Neural progenitor cell (in vitro differentiated cells): Measurements from ENCODE around the gene EGFR. TPM values are rescaled to one million over a fixed set of nuclear protein-coding genes. Genes with fewer than 3 reads are reported as not detected.

ENCODE experiments used
- DNase-seq: peaks from one replicate; pipeline ENCODE4 v3.0.0-alpha.2; 2016; ENCODE audit warnings: low spot score
- H2AFZ ChIP-seq: fragments of 200-600 bp; sonication (generic); replicated peaks from 2 replicates; pipeline ENCODE4 v1.6.1; 2016; ENCODE audit warnings: antibody characterized with exemption
- H3F3A ChIP-seq: fragments of 200-600 bp; sonication (generic); 2 replicates; pipeline ENCODE4 v1.6.1; 2016; ENCODE audit warnings: antibody characterized with exemption, low read depth
- H3K27ac ChIP-seq: fragments of 200-600 bp; sonication (generic); 2 replicates; pipeline ENCODE4 v1.5.1; 2016; ENCODE audit warnings: mild to moderate bottlenecking
- H3K27me3 ChIP-seq: fragments of 200-600 bp; sonication (generic); 2 replicates; pipeline ENCODE4 v1.6.1; 2016; ENCODE audit warnings: mild to moderate bottlenecking, moderate library complexity
- H3K36me3 ChIP-seq: fragments of 200-600 bp; sonication (generic); 2 replicates; pipeline ENCODE4 v1.5.1; 2016
- H3K4me1 ChIP-seq: fragments of 200-600 bp; sonication (generic); 2 replicates; pipeline ENCODE4 v1.6.1; 2016; ENCODE audit warnings: mixed run types
- H3K4me2 ChIP-seq: fragments of 200-600 bp; sonication (generic); 2 replicates; pipeline ENCODE4 v1.6.1; 2016
- H3K4me3 ChIP-seq: fragments of 200-600 bp; sonication (generic); 2 replicates; pipeline ENCODE4 v1.5.1; 2016
- H3K79me2 ChIP-seq: fragments of 200-600 bp; sonication (generic); 2 replicates; pipeline ENCODE4 v1.6.1; 2016; ENCODE audit warnings: low read depth
- H3K9ac ChIP-seq: fragments of 200-600 bp; sonication (generic); 2 replicates; pipeline ENCODE4 v1.6.1; 2016
- H3K9me3 ChIP-seq: fragments of 200-600 bp; sonication (generic); 2 replicates; pipeline ENCODE4 v1.5.1; 2016; ENCODE audit warnings: low read depth
- H4K20me1 ChIP-seq: fragments of 200-600 bp; sonication (generic); 2 replicates; pipeline ENCODE4 v1.6.1; 2016; ENCODE audit warnings: low read depth
- H3K27ac Mint-ChIP-seq: 3 replicates; pipeline ENCODE4 v1.8.0; 2021; ENCODE audit warnings: mixed read lengths
- H3K27me3 Mint-ChIP-seq: 2 replicates; pipeline ENCODE4 v1.8.0; 2022; ENCODE audit warnings: low read depth, mild to moderate bottlenecking, inconsistent platforms, moderate library complexity, mixed read lengths; ENCODE audit not compliant: insufficient read depth
- H3K36me3 Mint-ChIP-seq: 3 replicates; pipeline ENCODE4 v1.8.0; 2021; ENCODE audit warnings: mixed read lengths
- H3K4me1 Mint-ChIP-seq: 3 replicates; pipeline ENCODE4 v1.8.0; 2021; ENCODE audit warnings: mixed read lengths
- H3K4me3 Mint-ChIP-seq: 3 replicates; pipeline ENCODE4 v1.8.0; 2021; ENCODE audit warnings: mild to moderate bottlenecking, moderate library complexity, mixed read lengths
- H3K9me3 Mint-ChIP-seq: 3 replicates; pipeline ENCODE4 v1.8.0; 2020; ENCODE audit warnings: mixed read lengths
- EZH2 ChIP-seq: fragments of 200-600 bp; sonication (generic); IDR thresholded peaks from 2 replicates; pipeline ENCODE4 v1.6.1; 2017; ENCODE audit warnings: antibody characterized with exemption, mild to moderate bottlenecking, moderate library complexity
- EZH2phosphoT487 ChIP-seq: fragments of 200-600 bp; sonication (generic); IDR thresholded peaks from 2 replicates; pipeline ENCODE4 v1.6.1; 2017; ENCODE audit warnings: antibody characterized with exemption
- total RNA-seq: library from RNA; depleted of rRNA; stranded (reverse); fragments of >200 nt; gene quantifications from 2 replicates; pipeline ENCODE4 v1.2.3, GENCODE V29; 2015; ENCODE audit warnings: low replicate concordance
- TF ChIP-seq, protein P1 (sequence below): fragments of 200-600 bp; sonication (generic); IDR thresholded peaks from 2 replicates; pipeline ENCODE4 v1.5.1; 2017; ENCODE audit warnings: antibody characterized with exemption, mild to moderate bottlenecking

Gene EGFR
- total RNA-seq, 1 donor from 2014 or later, result 4.6 TPM

DNA sequence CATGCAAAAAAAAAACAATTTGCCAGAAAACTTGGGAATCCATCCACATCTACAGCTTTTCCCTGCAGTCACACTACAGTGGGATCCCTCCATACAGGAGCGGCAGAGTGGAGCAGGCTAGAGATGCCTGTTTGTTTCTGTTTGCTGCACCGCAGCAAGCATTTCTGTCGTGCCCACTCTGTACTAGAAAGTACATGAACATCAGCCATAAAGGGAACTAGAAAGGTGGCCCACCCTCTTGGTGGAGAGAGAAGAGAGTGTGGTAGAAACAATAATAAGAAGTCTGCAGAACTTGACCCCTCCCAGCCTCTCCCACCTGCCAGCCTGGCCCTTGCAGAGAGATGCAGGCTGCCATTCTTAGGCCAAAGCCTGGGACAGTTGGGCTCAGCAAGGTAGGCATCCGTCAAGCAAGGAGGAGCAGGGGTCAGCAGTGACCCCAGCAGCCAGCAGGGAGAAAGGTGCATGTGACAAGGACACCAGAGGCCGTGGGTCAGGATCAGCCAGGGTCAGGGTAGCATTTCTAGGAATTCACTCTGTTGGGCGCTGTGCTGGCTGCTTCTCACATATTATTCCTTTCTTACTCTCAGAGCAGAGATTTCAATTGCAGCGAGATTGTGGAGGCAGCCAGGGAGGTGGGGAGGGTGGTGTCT, 171.8 kb downstream of the EGFR start:
- H3F3A ChIP-seq, result no peaks in the 10 kb centered on the region
- Mint-ChIP-seq H3K27ac (no peak overlapping the region), H3K4me1 (peaks cover 53% of the 10 kb centered on the region), H3K4me3 (no peak overlapping the region), H3K36me3 (peaks cover 5% of the 10 kb centered on the region), H3K27me3 (peaks cover 3% of the 10 kb centered on the region), H3K9me3 (peaks cover 3% of the 10 kb centered on the region)
- no peak overlapping the region for H3K27ac ChIP-seq
- H3K9ac ChIP-seq, result no peak overlapping the region
- H3K4me1 ChIP-seq, result peaks cover 10% of the 10 kb centered on the region
- TF ChIP-seq EZH2 (no peak), EZH2phosphoT487 (no peak)
- TF ChIP-seq, protein P1, sequence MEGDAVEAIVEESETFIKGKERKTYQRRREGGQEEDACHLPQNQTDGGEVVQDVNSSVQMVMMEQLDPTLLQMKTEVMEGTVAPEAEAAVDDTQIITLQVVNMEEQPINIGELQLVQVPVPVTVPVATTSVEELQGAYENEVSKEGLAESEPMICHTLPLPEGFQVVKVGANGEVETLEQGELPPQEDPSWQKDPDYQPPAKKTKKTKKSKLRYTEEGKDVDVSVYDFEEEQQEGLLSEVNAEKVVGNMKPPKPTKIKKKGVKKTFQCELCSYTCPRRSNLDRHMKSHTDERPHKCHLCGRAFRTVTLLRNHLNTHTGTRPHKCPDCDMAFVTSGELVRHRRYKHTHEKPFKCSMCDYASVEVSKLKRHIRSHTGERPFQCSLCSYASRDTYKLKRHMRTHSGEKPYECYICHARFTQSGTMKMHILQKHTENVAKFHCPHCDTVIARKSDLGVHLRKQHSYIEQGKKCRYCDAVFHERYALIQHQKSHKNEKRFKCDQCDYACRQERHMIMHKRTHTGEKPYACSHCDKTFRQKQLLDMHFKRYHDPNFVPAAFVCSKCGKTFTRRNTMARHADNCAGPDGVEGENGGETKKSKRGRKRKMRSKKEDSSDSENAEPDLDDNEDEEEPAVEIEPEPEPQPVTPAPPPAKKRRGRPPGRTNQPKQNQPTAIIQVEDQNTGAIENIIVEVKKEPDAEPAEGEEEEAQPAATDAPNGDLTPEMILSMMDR, result no peak
- H3K79me2 ChIP-seq, result no peaks in the 10 kb centered on the region
- no peak overlapping the region for H2AFZ ChIP-seq
- no peak for DNase-seq
- no peak overlapping the region for H3K4me2 ChIP-seq
- no peaks in the 10 kb centered on the region for H3K9me3 ChIP-seq
- H3K27me3 ChIP-seq, result no peaks in the 10 kb centered on the region
- no peak overlapping the region for H3K4me3 ChIP-seq
- no peaks in the 10 kb centered on the region for H3K36me3 ChIP-seq
- H4K20me1 ChIP-seq, result no peaks in the 10 kb centered on the region

DNA sequence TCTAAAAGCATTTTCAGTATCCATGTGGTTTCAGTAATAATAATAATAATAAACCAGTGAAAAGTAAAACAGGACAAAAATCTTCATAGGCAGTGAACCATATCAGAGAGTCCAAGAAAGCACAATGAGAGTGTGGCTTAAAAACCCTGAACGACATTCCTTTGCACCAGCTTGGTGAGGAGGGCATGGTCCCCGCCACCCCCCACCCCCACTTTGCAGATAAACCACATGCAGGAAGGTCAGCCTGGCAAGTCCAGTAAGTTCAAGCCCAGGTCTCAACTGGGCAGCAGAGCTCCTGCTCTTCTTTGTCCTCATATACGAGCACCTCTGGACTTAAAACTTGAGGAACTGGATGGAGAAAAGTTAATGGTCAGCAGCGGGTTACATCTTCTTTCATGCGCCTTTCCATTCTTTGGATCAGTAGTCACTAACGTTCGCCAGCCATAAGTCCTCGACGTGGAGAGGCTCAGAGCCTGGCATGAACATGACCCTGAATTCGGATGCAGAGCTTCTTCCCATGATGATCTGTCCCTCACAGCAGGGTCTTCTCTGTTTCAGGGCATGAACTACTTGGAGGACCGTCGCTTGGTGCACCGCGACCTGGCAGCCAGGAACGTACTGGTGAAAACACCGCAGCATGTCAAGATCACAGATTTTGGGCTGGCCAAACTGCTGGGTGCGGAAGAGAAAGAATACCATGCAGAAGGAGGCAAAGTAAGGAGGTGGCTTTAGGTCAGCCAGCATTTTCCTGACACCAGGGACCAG, 172.5 kb downstream of the EGFR start:
- Mint-ChIP-seq H3K27ac (no peak overlapping the region), H3K4me3 (no peak overlapping the region), H3K36me3 (peaks cover 5% of the 10 kb centered on the region), H3K9me3 (peaks cover 3% of the 10 kb centered on the region), H3K27me3 (peaks cover 3% of the 10 kb centered on the region), H3K4me1 (peaks cover 53% of the 10 kb centered on the region)
- no peaks in the 10 kb centered on the region for H3F3A ChIP-seq
- DNase-seq, result no peak
- H3K79me2 ChIP-seq, result no peaks in the 10 kb centered on the region
- H3K9me3 ChIP-seq, result no peaks in the 10 kb centered on the region
- TF ChIP-seq, protein P1, result no peak
- H3K9ac ChIP-seq, result no peak overlapping the region
- no peak overlapping the region for H3K4me3 ChIP-seq
- H3K36me3 ChIP-seq, result no peaks in the 10 kb centered on the region
- H3K27ac ChIP-seq, result no peak overlapping the region
- peaks cover 10% of the 10 kb centered on the region for H3K4me1 ChIP-seq
- H3K27me3 ChIP-seq, result no peaks in the 10 kb centered on the region
- no peaks in the 10 kb centered on the region for H4K20me1 ChIP-seq
- no peak overlapping the region for H2AFZ ChIP-seq
- H3K4me2 ChIP-seq, result no peak overlapping the region

DNA sequence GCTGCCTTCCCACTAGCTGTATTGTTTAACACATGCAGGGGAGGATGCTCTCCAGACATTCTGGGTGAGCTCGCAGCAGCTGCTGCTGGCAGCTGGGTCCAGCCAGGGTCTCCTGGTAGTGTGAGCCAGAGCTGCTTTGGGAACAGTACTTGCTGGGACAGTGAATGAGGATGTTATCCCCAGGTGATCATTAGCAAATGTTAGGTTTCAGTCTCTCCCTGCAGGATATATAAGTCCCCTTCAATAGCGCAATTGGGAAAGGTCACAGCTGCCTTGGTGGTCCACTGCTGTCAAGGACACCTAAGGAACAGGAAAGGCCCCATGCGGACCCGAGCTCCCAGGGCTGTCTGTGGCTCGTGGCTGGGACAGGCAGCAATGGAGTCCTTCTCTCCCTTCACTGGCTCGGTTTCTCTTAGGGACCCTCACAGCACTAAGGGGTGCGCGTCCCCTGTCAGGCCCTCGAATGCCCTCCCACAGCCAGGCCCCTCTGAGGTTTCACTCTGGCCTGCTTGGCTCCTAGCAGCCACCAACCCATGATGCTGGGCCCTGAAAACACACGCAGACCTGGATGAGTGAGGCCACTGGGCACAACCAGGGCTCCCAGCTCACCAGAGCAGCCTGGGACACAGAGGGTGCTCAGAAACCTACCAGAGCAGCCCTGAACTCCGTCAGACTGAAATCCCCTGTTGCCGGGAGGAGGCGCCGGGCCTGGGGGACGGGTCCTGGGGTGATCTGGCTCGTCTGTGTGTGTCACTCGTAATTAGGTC, 173.3 kb downstream of the EGFR start:
- Histone ChIP-seq H2AFZ (no peak overlapping the region), H3K36me3 (no peaks in the 10 kb centered on the region), H3K9ac (no peak overlapping the region), H3K79me2 (no peaks in the 10 kb centered on the region), H3K4me2 (no peak overlapping the region), H3K27ac (no peak overlapping the region), H3K9me3 (no peaks in the 10 kb centered on the region), H3K4me3 (no peak overlapping the region), H3F3A (no peaks in the 10 kb centered on the region), H4K20me1 (no peaks in the 10 kb centered on the region), H3K27me3 (no peaks in the 10 kb centered on the region), H3K4me1 (peaks cover 10% of the 10 kb centered on the region)
- no peak for DNase-seq
- H3K27me3 Mint-ChIP-seq, result peaks cover 3% of the 10 kb centered on the region
- no peak overlapping the region for H3K4me3 Mint-ChIP-seq
- H3K36me3 Mint-ChIP-seq, result peaks cover 3% of the 10 kb centered on the region
- no peaks in the 10 kb centered on the region for H3K9me3 Mint-ChIP-seq
- no peak overlapping the region for H3K27ac Mint-ChIP-seq
- TF ChIP-seq EZH2phosphoT487 (no peak), EZH2 (no peak)
- TF ChIP-seq, protein P1, result no peak
- peaks cover 46% of the 10 kb centered on the region for H3K4me1 Mint-ChIP-seq
